ENCODE measurements around the gene FAM50A. TPM values are rescaled to one million over a fixed set of nuclear protein-coding genes. Genes with fewer than 3 reads are reported as not detected.
A peak's percentile ranks its signal among the peaks of the same experiment; 100 is the strongest.

FAM50A gene
- total and polyA plus RNA-seq, 12 donors, result 25.5 to 167 (median 38.9) TPM

DNA sequence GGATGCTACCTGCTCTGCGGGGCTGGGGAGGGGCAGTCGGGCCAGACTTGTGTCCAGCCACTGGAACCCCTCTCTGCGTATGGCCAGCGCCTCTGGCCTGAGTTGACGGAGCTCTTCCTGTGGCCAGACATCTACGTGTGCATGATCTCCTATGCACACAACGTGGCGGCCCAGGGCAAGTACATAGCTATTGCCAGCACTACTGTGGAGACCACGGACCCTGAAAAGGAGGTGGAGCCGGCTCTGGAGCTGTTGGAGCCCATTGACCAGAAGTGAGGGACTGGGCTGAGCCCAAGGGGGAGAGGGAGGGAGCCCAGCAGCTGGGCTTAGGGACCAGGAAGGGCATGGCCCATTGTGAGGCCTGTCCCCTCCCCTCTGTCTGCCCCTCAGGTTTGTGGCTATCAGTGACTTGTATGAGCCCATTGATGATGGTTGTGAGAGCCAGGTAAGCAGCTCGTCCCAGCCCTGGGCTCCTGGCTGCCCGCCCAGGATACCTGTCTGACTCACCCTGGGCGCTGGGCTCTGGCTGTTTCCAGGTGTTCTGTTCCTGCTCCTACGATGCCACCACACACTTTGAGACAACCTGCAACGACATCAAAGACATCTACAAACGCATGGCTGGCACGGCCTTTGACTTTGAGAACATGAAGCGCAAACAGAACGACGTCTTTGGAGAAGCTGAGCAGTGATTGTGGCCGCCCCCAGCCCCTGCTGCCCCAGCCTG is 1.8 kb upstream of the FAM50A start:
- no peak for DNase-seq
- H3K4me3 ChIP-seq, result no peak overlapping the region
- H3K27me3 ChIP-seq, result no peaks in the 10 kb centered on the region
- peaks cover 0 to 39% (median 24%) of the 10 kb centered on the region in 9 donors for H3K4me1 ChIP-seq
- H3K27ac ChIP-seq, result no peak overlapping the region
- no peaks in the 10 kb centered on the region for H3K9me3 ChIP-seq
- intact Hi-C loops (cut with DNase I), result no loop called here
- TF ChIP-seq, protein P1, sequence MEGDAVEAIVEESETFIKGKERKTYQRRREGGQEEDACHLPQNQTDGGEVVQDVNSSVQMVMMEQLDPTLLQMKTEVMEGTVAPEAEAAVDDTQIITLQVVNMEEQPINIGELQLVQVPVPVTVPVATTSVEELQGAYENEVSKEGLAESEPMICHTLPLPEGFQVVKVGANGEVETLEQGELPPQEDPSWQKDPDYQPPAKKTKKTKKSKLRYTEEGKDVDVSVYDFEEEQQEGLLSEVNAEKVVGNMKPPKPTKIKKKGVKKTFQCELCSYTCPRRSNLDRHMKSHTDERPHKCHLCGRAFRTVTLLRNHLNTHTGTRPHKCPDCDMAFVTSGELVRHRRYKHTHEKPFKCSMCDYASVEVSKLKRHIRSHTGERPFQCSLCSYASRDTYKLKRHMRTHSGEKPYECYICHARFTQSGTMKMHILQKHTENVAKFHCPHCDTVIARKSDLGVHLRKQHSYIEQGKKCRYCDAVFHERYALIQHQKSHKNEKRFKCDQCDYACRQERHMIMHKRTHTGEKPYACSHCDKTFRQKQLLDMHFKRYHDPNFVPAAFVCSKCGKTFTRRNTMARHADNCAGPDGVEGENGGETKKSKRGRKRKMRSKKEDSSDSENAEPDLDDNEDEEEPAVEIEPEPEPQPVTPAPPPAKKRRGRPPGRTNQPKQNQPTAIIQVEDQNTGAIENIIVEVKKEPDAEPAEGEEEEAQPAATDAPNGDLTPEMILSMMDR (IDR thresholded peaks at IDR 0.05), result no peak
- 82 to 88% methylated on average over 18 to 21 of the region's 21 CpGs for WGBS, 2 donors
- H3K36me3 ChIP-seq, result peaks cover 0 to 42% (median 5%) of the 10 kb centered on the region in 9 donors
- ATAC-seq, result no peak

DNA sequence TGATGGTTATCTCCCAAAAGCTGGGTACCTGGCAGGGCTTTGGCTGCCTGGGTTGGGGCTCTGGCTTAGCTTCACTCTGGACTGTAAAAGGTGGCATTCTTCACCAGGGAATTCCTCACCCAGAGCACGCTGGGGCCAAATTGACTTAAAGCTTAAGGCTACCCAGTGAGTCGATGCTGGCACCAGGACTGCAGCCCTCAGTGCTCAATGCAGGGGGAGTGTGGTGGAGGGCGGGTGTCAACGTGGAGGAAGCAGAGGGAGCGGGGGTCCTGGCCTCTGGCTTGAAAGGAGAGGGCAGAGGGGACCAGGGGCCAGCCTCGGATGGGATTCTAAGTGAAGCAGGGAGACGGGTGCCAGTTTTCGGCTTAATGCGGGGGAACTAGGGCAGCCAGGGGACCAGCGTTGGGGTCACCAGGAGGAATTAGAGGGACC is 446 bp upstream of the FAM50A start:
- Histone ChIP-seq H3K27ac (peak overlapping the region; percentile 29 to 86 (median 80)), H3K9me3 (no peaks in the 10 kb centered on the region), H3K27me3 (no peaks in the 10 kb centered on the region), H3K36me3 (peaks cover 0 to 54% (median 6%) of the 10 kb centered on the region in 9 donors), H3K4me1 (peaks cover 0 to 30% (median 18%) of the 10 kb centered on the region in 9 donors), H3K4me3 (peak overlapping the region; percentile 6 to 72 (median 65))
- ATAC-seq (peak in 7 of 8 donors; percentile 6 to 30 (median 21)), DNase-seq (no peak)
- intact Hi-C loops (cut with DNase I), result no loop called here
- 16% methylated on average over 10 of the region's 10 CpGs for WGBS, 2 donors
- TF ChIP-seq, protein P1 (IDR thresholded peaks at IDR 0.05), result no peak

DNA sequence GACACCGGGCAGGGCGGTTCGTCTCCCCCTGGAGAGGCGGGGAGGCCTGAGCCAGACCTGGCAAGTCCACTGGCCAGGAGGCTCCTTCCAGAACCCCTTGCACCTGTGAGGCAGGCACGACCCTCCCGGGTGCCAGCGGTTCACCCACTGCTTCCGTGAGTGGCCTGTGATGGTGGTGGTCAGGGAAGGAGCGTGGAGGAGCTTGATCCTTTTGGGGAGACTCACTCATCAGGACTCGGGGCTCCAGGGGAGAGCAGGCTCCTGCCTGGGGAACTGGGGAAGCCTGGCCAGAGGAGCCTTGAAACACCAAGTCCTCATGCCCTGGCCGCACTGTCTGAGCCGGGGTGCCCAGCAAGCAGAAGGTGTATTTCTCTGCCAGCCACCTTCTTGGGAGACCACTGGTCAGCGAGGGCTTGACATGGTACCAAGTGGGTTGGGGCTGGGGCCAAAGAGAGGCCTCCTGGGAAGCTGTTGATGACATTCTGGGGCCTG is 860 bp downstream of the FAM50A start:
- DNase-seq (no peak), ATAC-seq (peak in 1 of 8 donors; percentile 21)
- 46 to 54% methylated on average over 12 to 13 of the region's 13 CpGs for WGBS, 2 donors
- TF ChIP-seq, protein P1 (IDR thresholded peaks at IDR 0.05), result no peak
- H3K9me3 ChIP-seq, result no peaks in the 10 kb centered on the region
- intact Hi-C loops (cut with DNase I), result no loop called here
- no peaks in the 10 kb centered on the region for H3K27me3 ChIP-seq
- H3K4me1 ChIP-seq, result peaks cover 0 to 21% (median 11%) of the 10 kb centered on the region in 9 donors
- peak overlapping the region in 8 of 10 donors; percentile 75 to 86 (median 81) for H3K27ac ChIP-seq
- H3K4me3 ChIP-seq, result peak overlapping the region; percentile 44 to 72 (median 65)
- H3K36me3 ChIP-seq, result peaks cover 0 to 61% (median 12%) of the 10 kb centered on the region in 9 donors

DNA sequence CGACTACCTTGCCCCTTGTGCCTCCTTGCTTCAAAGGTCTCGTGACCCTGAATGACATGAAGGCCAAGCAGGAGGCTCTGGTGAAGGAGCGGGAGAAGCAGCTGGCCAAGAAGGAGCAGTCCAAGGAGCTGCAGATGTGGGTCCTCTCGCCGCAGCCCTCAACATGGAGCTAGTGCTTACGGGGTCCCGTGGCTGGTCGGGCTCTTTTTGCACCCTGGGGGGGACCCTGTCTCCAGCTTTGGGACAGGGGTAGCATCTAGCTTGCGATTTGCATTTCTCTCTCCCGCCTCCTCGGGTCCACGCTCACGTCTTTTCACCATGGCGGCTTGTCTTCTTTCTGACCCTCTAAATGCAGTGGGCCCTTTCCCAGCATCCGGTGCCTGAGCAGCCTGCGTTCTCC is 1.8 kb downstream of the FAM50A start:
- Histone ChIP-seq H3K36me3 (peaks cover 0 to 61% (median 12%) of the 10 kb centered on the region in 9 donors), H3K27me3 (no peaks in the 10 kb centered on the region)
- no peak for DNase-seq

More for the DNA sequence above, 1.8 kb downstream of the FAM50A start:
- TF ChIP-seq, protein P1 (IDR thresholded peaks at IDR 0.05), result no peak
- Histone ChIP-seq H3K27ac (no peak overlapping the region), H3K4me3 (no peak overlapping the region), H3K9me3 (no peaks in the 10 kb centered on the region), H3K4me1 (peaks cover 0 to 21% (median 11%) of the 10 kb centered on the region in 9 donors)
- intact Hi-C loops (cut with DNase I), result no loop called here
- no peak for ATAC-seq
- 95 to 100% methylated on average over 12 to 16 of the region's 16 CpGs for WGBS, 2 donors

All from heart right ventricle (tissue), 16 donors.